Measurements from ENCODE around the gene LYSET.

DNA sequence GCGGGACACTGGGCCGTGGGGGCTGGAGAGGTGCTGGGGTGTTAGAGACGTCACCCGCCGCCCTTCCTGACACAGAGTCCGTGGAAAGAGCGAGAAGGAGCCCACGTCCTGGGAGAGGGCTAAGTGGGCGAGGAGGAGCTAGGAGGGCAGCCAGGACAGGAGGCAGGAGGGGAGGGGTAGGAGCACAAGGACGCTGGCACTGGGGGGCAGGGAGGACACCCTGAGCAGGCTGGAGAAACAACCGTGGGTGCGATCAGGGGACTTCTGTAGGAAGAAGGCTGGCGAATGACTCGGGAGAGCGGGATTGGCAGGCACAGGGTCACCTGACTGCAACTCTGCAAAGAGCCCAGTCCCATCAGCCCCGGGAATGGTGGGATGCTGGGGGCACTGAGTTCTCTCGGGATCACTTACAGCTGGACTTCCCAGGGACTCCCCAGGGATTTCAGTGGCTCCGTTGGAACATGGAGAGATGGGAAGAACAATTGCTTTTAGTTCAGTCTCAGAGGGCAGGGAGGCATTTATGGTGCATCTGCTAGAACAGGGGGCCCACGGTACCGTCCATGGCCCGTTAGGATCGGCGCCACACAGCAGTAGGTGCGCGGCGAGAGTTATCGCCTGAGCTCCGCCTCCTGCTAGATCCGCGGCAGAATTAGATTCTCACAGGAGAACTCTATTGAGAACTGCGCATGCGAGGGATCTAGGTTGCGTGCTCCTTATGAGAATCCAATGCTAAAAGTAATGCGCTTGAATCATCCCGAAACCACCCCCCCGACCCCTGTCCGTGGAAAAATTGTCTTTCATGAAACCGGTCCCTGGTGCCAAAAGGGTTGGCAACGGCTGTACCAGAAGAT, 46.2 kb downstream of the LYSET start:
- TF ChIP-seq, protein P1, sequence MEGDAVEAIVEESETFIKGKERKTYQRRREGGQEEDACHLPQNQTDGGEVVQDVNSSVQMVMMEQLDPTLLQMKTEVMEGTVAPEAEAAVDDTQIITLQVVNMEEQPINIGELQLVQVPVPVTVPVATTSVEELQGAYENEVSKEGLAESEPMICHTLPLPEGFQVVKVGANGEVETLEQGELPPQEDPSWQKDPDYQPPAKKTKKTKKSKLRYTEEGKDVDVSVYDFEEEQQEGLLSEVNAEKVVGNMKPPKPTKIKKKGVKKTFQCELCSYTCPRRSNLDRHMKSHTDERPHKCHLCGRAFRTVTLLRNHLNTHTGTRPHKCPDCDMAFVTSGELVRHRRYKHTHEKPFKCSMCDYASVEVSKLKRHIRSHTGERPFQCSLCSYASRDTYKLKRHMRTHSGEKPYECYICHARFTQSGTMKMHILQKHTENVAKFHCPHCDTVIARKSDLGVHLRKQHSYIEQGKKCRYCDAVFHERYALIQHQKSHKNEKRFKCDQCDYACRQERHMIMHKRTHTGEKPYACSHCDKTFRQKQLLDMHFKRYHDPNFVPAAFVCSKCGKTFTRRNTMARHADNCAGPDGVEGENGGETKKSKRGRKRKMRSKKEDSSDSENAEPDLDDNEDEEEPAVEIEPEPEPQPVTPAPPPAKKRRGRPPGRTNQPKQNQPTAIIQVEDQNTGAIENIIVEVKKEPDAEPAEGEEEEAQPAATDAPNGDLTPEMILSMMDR (IDR thresholded peaks at IDR 0.05) = no peak
- TF ChIP-seq POLR2A (IDR thresholded peaks at IDR 0.05) = no peak
